AG09309 (cell line): ENCODE results near the gene TM9SF1.

Source experiments
- DNase-seq: peaks from one replicate; pipeline ENCODE4 v3.0.0-alpha.2; 2010; ENCODE audit warnings: low read depth
- H3K4me3 ChIP-seq: 2 replicates; pipeline ENCODE4 v1.5.1; 2011; ENCODE audit warnings: mild to moderate bottlenecking, low read depth, low read length, moderate library complexity; ENCODE audit not compliant: control insufficient read depth
- TF ChIP-seq, protein P1 (sequence below): IDR thresholded peaks from 2 replicates; pipeline ENCODE4 v1.5.1; 2011; ENCODE audit warnings: mild to moderate bottlenecking, low read depth, low read length, inconsistent platforms; ENCODE audit not compliant: insufficient read depth, control insufficient read depth; ENCODE audit errors: missing control alignments

Gene TM9SF1

GRCh38 chr14:24212924-24213865, 18.0 kb upstream of the TM9SF1 start, which contains the start of gene CHMP4A:
Gene CHMP4A, minus strand, starts transcription at chr14:24213488. Its CDS starts 49 bp downstream, at chr14:24213439.
- DNase-seq: peak; percentile 89
- TF ChIP-seq, protein P1, sequence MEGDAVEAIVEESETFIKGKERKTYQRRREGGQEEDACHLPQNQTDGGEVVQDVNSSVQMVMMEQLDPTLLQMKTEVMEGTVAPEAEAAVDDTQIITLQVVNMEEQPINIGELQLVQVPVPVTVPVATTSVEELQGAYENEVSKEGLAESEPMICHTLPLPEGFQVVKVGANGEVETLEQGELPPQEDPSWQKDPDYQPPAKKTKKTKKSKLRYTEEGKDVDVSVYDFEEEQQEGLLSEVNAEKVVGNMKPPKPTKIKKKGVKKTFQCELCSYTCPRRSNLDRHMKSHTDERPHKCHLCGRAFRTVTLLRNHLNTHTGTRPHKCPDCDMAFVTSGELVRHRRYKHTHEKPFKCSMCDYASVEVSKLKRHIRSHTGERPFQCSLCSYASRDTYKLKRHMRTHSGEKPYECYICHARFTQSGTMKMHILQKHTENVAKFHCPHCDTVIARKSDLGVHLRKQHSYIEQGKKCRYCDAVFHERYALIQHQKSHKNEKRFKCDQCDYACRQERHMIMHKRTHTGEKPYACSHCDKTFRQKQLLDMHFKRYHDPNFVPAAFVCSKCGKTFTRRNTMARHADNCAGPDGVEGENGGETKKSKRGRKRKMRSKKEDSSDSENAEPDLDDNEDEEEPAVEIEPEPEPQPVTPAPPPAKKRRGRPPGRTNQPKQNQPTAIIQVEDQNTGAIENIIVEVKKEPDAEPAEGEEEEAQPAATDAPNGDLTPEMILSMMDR: peak; percentile 36
- peak within 1 kb of the TSS; percentile 80 for H3K4me3 ChIP-seq

DNA sequence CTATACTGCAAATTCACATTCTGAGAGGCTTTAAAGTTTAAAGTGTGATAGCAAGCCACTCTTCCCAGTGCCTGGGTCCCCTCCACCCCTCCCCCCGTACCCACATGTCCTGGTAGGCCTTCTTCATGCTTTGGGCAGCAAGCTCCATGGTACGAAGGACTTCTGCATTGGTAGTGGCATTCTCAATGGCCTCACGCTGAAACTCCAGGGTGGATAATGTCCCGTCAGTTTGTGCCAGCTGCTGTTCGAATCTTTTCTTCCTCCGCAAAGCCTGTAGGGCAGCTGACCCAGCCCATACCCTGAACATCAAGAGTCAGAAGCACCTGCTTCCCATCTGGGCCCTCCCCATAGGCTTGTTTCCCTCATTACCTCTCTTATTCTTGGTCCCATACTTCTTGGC, 16.1 kb upstream of the TM9SF1 start:
- DNase-seq: no peak
- H3K4me3 ChIP-seq: no peak overlapping the region
- TF ChIP-seq, protein P1: no peak

GRCh38 chr14:24207625-24208024, 12.4 kb upstream of the TM9SF1 start:
- H3K4me3 ChIP-seq: no peak overlapping the region
- TF ChIP-seq, protein P1: no peak
- no peak for DNase-seq

- DNase-seq: no peak
- no peak overlapping the region for H3K4me3 ChIP-seq
Measured at GRCh38 chr14:24207104-24207551, 11.9 kb upstream of the TM9SF1 start.

GRCh38 chr14:24206260-24207103, 11.2 kb upstream of the TM9SF1 start:
- no peak overlapping the region for H3K4me3 ChIP-seq
- TF ChIP-seq, protein P1: no peak
- DNase-seq: no peak

More at GRCh38 chr14:24207104-24207551, 11.9 kb upstream of the TM9SF1 start:
- TF ChIP-seq, protein P1: no peak
